GM04504 (cell line): Measurements from ENCODE around the gene UST.
"Not testable (repeated sequence)": the region's sequence is repeated elsewhere in the genome, so short reads cannot be mapped to it uniquely, and the experiment has no call there.

Source experiments
- DNase-seq: peaks from one replicate; pipeline ENCODE4 v3.0.0-alpha.2; 2012; ENCODE audit warnings: low read depth

The UST gene

DNA sequence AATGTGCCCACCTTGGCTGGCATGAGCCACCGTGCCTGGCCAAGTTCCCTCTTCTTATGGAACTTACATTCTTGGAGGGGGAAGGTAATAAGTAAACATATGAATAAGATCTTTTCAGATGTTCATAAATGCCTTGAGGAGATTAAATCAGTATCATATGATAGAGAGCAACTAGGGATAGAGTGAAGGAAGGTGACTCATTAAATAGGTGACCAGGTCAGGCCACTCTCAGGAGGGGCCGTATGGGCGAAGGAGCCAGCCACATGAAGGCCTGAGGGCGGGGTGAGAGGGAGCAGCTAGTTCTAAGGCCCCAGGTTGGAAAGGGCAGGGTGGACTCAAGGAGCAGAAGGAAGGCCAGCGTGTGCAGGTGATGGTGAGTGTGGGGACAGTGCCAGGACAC, 91.1 kb downstream of the UST start:
- no peak for DNase-seq

GRCh38 chr6:148839044-148839443, 92.2 kb downstream of the UST start:
- no peak for DNase-seq

DNA sequence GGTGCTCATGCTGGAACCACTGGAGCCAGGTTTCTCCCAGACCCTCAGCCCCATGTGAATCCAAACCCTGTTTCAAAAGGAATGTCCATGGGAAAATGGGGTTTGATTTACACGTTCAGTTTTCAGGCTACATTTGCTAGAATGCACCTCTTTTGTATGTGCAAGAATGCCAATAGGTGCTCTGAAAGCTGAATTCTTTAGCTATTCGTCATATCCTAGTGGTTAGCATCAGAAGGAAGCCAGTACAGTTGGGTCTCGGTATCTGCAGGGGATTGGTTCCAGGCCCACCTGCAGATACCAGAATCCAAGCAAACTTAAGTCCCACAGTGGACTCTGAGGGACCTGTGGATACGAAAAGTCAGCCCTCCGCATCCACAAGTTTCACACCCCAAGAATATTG, 93.4 kb downstream of the UST start:
- DNase-seq, result no peak

DNA sequence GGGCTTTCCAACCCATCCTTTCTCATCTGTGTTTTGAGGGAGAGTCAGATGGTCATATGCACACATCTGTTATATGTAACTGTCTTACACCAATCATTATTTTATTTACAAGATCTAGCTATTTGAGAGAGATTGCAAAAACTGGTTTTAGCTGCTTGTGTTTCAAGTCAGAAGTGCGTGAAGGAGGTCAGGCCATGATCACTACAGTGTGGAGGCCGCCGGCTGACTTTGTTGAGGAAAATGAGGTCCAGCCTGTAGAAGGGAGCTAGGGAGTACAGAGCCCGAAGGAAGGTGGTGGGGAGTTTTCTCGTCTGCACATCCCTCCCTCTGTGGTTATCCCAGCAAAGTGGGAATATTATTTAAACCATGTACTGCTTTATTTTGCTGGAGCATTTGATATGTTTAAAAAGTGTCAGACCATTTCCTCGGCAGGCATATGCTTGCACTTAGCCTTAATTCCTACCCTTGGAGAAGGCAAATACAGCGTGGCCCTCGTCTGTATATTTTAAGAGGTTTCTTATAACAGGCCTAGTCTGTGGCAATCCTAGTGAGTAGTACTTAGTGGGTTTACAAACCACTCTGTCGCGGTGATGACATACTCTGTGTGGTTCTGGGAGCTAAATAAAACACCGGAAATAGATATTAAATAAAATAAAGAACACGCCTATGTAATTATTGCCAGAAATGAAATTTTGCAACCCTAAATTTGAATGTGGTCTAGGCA, 95.6 kb downstream of the UST start:
- no peak for DNase-seq

DNA sequence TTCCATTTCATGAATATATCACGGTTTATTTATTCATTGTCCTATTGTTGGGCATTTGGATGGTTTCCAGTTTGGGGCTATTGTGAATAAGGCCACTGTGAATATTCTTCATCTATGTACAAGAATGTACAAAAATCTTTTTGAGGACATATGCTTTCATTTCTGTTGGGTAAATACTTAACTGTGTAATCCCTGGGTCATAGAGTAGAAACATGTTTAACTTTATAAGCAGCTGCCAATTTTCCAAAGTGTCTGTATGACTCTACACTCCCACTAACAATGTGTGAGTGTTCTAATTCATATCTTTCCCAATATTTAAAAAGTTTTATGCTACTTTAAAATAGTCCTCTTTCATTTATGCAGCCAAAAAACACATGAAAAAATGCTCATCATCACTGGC, 98.6 kb downstream of the UST start:
- DNase-seq, result no peak

- no peak for DNase-seq
Observed at GRCh38 chr6:148846778-148847761, 100.2 kb downstream of the UST start.

- no peak for DNase-seq
Observed at GRCh38 chr6:148848915-148849314, 102.1 kb downstream of the UST start.

DNA sequence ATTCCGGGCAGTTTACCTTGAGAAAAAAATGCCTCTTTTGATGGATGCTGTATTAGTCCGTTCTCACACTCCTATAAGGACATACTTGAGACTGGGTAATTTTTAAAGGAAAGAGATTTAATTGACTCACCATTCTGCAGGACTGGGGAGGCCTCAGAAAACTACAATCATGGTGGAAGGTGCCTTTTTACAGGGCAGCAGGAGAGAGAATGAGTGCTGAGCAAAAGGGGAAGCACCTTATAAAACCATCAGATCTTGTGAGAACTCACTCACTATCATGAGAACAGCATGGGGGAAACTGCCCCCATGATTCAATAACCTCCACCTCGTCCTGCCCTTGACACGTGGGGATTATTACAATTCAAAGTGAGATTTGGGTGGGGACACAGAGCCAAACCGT, 102.6 kb downstream of the UST start:
- DNase-seq, result not testable (repeated sequence)

- no peak for DNase-seq
Observed at GRCh38 chr6:148850964-148851363, 104.1 kb downstream of the UST start.

DNA sequence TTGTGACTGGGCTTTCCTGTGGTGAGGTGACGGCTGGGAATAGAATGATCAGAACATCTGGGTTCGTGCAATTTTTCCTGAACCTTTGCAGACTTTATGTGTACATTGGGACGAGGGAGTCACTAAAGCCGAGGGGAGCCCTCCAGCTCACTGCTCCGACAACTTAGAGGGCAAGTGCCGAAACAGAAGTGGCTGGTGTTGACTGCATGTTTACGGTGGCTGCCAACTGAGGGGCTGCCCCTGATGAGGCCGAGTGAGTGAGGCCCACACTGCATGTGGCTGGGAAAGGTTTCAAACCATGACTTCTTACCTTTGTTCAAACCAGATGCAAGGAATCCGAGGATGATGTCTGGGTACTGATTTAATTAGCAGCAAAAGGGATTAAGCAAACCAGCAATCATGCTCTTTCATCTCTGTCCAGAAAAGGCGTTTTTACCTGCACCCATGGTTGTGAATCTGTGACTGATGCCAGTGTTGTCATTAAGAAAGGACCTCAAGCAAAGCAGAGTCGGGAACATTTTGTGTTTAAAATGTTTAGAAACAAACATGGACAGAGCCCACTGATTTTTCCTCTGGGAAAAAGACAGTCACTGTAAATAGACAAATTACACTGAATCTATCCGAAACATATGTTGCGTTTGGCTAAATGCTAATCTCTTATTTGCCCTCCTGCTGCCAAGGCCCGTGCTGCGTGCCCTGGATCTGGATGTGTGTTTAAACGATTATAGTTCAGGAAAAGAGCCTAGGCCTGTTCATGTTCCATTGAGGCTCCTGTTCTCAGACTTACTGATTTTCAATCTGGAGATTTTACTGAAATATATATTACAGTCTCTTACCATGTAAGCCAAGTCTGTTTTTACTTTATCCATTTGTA, 105.1 kb downstream of the UST start:
- no peak for DNase-seq

DNA sequence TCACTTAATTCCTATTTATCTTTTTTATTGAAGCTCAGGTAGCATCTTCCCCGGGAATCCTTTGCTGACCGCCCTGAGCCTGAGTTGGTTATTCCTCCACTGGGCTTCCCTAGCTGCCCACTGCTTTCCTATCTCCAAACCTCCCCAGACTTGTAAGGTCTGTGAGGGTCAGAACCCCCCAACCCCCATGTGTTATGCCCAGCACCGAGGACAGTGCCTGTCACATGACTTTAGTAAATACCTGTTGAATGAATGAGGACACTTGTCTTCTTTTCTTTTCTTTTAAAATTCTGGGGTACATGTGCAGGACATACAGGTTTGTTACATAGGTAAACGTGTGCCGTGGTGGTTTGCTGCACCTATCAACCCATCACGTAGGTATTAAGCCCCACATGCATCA, 105.9 kb downstream of the UST start:
- no peak for DNase-seq

DNA sequence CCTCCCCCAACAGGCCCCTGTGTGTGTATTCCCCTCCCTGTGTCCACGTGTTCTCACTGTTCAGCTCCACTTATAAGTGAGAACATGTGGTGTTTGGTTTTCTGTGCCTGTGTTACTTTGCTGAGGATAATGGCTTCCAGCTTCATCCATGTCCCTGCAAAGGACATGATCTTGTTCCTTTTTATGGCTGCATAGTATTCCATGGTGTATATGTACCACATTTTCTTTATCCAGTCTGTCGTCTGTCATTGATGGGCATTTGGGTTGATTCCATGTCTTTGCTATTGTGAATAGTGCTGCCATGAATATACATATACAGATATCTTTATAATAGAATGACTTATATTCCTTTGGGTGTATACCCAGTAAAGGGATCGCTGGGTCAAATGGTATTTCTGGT, 106.3 kb downstream of the UST start:
- not testable (repeated sequence) for DNase-seq

GRCh38 chr6:148854096-148854495, 107.3 kb downstream of the UST start:
- DNase-seq, result no peak

DNA sequence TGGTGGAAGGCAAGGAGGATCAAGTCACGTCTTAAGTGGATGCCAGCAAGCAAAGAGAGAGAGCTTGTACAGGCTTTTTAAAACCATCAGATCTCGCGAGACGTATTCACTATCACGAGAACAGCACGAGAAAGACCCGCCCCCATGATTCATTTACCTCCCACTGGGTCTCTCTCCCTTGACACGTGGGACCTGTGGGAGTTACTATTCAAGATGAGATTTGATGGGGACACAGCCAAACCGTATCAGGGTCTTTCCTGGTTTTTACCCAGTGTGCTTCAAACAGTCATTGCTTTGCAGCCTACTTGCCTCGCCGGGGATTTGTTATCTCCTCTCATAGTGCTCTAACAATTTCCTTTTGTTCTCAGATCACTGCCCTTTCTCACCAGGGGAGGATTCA, 108.2 kb downstream of the UST start:
- DNase-seq, result no peak

- no peak for DNase-seq
Observed at GRCh38 chr6:148855744-148856143, 108.9 kb downstream of the UST start.

DNA sequence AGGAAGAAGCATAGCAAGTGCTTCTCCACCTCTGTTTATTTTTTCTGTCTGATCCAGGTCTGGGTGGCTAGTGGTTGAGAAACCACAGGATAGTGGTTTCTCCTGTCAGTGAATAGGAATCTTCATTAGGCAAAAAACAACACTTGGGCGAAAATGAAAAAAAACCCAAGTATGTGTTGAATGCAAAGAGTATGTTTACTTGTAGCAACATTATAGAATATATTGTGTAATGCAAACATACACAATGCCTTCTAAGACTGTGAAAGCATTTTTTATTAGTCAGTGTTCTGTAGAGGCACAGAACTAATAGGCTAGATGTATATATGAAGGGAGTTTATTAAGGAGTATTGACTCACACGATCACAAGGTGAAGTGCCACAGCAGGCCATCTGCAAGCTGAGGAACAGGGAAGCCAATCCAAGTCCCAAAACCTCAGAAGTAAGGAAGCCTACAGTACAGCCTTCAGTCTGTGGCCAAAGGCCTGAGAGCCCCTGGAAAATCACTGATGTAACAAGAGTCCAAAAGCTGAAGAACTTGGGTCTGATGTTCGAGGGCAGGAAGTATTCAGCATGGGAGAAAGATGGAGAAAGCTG, 111.1 kb downstream of the UST start:
- peak; percentile 27 for DNase-seq

- not testable (repeated sequence) for DNase-seq
Observed at GRCh38 chr6:148864132-148864531, 117.3 kb downstream of the UST start.

- DNase-seq, result no peak
Observed at GRCh38 chr6:148864941-148865340, 118.1 kb downstream of the UST start.

GRCh38 chr6:148866657-148867268, 119.9 kb downstream of the UST start:
- DNase-seq, result no peak

GRCh38 chr6:148867862-148868261, 121.0 kb downstream of the UST start:
- no peak for DNase-seq

DNA sequence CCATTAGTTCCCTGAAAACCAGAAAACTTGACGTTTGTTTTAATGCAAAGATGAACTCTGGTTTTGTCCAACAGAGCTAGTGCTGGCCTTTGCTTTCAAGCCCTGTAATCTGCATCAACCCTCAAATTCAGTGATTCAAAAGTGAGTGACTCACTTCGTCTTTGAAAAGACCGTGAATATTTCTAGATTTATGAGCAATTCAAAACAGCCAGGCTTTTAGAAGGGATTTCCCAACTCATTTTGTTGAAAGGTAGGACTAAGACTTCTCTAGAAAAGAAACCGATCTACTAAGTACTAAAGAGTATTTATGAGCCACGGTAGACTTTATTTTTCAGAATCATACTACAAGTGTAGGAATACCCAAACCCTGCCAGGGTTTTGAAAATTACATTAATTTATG, 121.5 kb downstream of the UST start:
- peak; percentile 38 for DNase-seq
